ENCODE data around the gene IL23A. TPM values are rescaled to one million over a fixed set of nuclear protein-coding genes. Genes with fewer than 3 reads are reported as not detected.

The IL23A gene
- total RNA-seq, 1 experiment from 2014 or later, result 0.41 TPM

DNA sequence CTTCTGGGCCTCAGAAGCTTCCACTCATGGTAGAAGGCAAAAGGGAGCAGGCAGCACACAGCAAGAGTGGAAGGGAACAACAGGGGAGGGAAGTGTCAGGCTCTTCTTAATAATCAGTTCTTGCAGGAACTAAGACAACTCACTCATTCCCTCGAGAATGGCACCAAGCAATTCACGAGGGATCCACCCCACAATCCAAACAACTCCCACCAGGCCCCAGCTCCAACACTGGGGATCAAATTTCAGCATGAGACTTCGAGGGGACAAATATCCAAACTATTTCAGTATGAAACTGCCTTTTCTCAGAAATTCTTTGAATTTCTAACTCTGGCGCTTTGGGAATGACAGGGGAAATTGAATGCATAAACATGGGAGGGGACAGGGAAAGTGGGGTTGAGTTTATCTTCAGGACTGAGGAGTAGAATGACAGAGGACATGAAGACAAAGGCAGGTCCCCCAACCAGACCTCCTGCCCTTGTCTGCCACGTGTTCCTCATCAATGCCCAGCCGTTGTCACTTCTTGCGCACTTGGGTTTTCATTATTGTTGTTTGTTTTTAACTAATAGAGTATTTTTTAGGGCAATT, 48.6 kb downstream of the IL23A start:
- H3K4me3 ChIP-seq (ENCODE audit: low read depth in 2 of 2, low read length in 2 of 2), result no peak overlapping the region
- no peak for TF ChIP-seq TCF7L2 (IDR thresholded peaks at IDR 0.05; ENCODE audit: low read depth, low read length)
- TF ChIP-seq SIN3A (IDR thresholded peaks at IDR 0.05; ENCODE audit: borderline replicate concordance, insufficient read depth, low read depth, low read length), result no peak
- no peak for TF ChIP-seq POLR2AphosphoS5 (IDR thresholded peaks at IDR 0.05; ENCODE audit: low read depth, low read length)
- TF ChIP-seq, protein P1, sequence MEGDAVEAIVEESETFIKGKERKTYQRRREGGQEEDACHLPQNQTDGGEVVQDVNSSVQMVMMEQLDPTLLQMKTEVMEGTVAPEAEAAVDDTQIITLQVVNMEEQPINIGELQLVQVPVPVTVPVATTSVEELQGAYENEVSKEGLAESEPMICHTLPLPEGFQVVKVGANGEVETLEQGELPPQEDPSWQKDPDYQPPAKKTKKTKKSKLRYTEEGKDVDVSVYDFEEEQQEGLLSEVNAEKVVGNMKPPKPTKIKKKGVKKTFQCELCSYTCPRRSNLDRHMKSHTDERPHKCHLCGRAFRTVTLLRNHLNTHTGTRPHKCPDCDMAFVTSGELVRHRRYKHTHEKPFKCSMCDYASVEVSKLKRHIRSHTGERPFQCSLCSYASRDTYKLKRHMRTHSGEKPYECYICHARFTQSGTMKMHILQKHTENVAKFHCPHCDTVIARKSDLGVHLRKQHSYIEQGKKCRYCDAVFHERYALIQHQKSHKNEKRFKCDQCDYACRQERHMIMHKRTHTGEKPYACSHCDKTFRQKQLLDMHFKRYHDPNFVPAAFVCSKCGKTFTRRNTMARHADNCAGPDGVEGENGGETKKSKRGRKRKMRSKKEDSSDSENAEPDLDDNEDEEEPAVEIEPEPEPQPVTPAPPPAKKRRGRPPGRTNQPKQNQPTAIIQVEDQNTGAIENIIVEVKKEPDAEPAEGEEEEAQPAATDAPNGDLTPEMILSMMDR (IDR thresholded peaks at IDR 0.05), result no peak
- TF ChIP-seq, protein P2, sequence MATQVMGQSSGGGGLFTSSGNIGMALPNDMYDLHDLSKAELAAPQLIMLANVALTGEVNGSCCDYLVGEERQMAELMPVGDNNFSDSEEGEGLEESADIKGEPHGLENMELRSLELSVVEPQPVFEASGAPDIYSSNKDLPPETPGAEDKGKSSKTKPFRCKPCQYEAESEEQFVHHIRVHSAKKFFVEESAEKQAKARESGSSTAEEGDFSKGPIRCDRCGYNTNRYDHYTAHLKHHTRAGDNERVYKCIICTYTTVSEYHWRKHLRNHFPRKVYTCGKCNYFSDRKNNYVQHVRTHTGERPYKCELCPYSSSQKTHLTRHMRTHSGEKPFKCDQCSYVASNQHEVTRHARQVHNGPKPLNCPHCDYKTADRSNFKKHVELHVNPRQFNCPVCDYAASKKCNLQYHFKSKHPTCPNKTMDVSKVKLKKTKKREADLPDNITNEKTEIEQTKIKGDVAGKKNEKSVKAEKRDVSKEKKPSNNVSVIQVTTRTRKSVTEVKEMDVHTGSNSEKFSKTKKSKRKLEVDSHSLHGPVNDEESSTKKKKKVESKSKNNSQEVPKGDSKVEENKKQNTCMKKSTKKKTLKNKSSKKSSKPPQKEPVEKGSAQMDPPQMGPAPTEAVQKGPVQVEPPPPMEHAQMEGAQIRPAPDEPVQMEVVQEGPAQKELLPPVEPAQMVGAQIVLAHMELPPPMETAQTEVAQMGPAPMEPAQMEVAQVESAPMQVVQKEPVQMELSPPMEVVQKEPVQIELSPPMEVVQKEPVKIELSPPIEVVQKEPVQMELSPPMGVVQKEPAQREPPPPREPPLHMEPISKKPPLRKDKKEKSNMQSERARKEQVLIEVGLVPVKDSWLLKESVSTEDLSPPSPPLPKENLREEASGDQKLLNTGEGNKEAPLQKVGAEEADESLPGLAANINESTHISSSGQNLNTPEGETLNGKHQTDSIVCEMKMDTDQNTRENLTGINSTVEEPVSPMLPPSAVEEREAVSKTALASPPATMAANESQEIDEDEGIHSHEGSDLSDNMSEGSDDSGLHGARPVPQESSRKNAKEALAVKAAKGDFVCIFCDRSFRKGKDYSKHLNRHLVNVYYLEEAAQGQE (IDR thresholded peaks at IDR 0.05; ENCODE audit: insufficient read depth in 1 of 2, low read depth in 2 of 2, low read length in 1 of 2), result no peak
- ATAC-seq (no peak), DNase-seq (ENCODE audit: low read depth, low spot score) (no peak)
- in situ Hi-C loops (cut with HindIII; ENCODE audit: low pct_unique_long_range_greater_than_20kb, low sequenced_read_pairs) (no loop called here), intact Hi-C loops (cut with micrococcal nuclease; ENCODE audit: unreplicated experiment) (no loop called here)
- H3K36me3 ChIP-seq (ENCODE audit: control insufficient read depth, insufficient read depth, low read length), result no peaks in the 10 kb centered on the region
- CTCF ChIA-PET, result no interaction called here
- H3K9me3 ChIP-seq (ENCODE audit: control insufficient read depth, insufficient read depth, low read depth, low read length), result no peaks in the 10 kb centered on the region
- no peaks in the 10 kb centered on the region for H3K27me3 ChIP-seq (ENCODE audit: control insufficient read depth, insufficient read depth, low read length)
- POLR2A ChIA-PET, result no interaction called here
- H3K4me1 ChIP-seq (ENCODE audit: control insufficient read depth, insufficient read depth, low read length), result no peaks in the 10 kb centered on the region
- BruUV-seq (replicated peaks), result no TSS peak
- H3K27ac ChIP-seq (ENCODE audit: low read length), result no peak overlapping the region

DNA sequence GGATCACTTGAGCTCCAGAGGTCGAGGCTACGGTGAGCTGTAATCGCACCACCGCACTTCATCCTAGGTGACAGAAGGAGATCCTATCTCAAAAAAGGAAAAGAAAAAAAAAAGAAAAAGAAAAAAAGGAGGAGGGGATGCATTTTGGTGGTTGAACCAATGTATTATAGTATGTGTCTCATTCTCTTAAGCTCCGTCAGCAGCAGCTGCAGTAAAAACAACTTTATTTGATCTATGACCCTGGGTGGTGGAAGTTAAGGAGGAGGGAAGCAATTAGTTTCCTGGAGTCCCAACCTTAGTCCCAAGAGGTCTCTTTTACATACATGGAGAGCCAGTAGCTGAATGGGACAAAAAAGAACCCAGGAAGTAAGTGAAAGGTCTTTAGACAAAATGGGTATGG, 50.7 kb downstream of the IL23A start:
- Histone ChIP-seq H3K27ac (ENCODE audit: low read length) (no peak overlapping the region), H3K4me3 (ENCODE audit: low read depth in 2 of 2, low read length in 2 of 2) (no peak overlapping the region), H3K9me3 (ENCODE audit: control insufficient read depth, insufficient read depth, low read depth, low read length) (peaks cover 2% of the 10 kb centered on the region; the same call in 1 of the 2 replicates), H3K27me3 (ENCODE audit: control insufficient read depth, insufficient read depth, low read length) (no peaks in the 10 kb centered on the region), H3K36me3 (ENCODE audit: control insufficient read depth, insufficient read depth, low read length) (no peaks in the 10 kb centered on the region), H3K4me1 (ENCODE audit: control insufficient read depth, insufficient read depth, low read length) (no peaks in the 10 kb centered on the region)
- in situ Hi-C loops (cut with HindIII; ENCODE audit: low pct_unique_long_range_greater_than_20kb, low sequenced_read_pairs) (no loop called here), intact Hi-C loops (cut with micrococcal nuclease; ENCODE audit: unreplicated experiment) (no loop called here)
- ATAC-seq (no peak), DNase-seq (ENCODE audit: low read depth, low spot score) (no peak)
- TF ChIP-seq SIN3A (IDR thresholded peaks at IDR 0.05; ENCODE audit: borderline replicate concordance, insufficient read depth, low read depth, low read length) (no peak), POLR2AphosphoS5 (IDR thresholded peaks at IDR 0.05; ENCODE audit: low read depth, low read length) (no peak), TCF7L2 (IDR thresholded peaks at IDR 0.05; ENCODE audit: low read depth, low read length) (no peak)
- TF ChIP-seq, protein P2 (IDR thresholded peaks at IDR 0.05; ENCODE audit: insufficient read depth in 1 of 2, low read depth in 2 of 2, low read length in 1 of 2), result no peak
- TF ChIP-seq, protein P1 (IDR thresholded peaks at IDR 0.05), result no peak
- ChIA-PET POLR2A (interaction anchor here (0.5 kb wide), 1 partner anchor 98 kb away, joined by 9 read pairs; the partner anchor contains the start of gene GLS2), CTCF (no interaction called here)
- no TSS peak for BruUV-seq (replicated peaks)
